Measurements from ENCODE around the gene SLC34A3.

The SLC34A3 gene

DNA sequence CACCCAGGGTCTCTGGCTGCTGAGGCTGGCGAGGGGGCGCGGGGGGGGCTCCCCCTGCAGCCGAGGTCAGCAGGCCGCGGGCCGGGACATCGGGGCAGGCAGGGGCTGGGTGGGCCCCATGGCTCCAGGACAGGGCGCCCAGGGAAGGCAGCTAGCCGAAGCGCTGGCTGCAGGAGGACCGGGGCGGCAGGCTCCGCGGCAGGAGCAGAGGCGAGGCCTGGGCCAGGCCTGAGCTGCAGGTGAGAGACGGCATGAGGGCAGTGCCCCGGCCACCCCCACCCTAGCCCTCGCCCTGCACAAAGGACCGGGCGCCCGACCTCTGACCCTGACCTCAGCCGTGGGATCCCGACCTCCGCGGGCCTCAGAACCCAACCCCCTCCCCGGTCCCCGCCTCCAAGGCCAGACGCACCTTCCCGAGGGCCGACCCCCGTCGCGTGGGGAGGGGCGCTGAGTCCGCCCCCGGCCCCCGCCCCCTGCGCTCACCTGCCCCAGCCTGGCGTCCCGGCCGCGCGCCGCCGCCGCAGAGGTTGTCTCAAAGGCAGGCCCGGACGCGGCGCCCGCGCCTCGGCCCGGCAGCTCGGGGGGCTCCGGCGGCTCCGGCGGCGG lies 9.1 kb upstream of the SLC34A3 start:
- no peak for DNase-seq (ENCODE audit: low read depth)
- no peak overlapping the region for H3K4me3 ChIP-seq (ENCODE audit: control insufficient read depth, low read depth, low read length)
- TF ChIP-seq, protein P1, sequence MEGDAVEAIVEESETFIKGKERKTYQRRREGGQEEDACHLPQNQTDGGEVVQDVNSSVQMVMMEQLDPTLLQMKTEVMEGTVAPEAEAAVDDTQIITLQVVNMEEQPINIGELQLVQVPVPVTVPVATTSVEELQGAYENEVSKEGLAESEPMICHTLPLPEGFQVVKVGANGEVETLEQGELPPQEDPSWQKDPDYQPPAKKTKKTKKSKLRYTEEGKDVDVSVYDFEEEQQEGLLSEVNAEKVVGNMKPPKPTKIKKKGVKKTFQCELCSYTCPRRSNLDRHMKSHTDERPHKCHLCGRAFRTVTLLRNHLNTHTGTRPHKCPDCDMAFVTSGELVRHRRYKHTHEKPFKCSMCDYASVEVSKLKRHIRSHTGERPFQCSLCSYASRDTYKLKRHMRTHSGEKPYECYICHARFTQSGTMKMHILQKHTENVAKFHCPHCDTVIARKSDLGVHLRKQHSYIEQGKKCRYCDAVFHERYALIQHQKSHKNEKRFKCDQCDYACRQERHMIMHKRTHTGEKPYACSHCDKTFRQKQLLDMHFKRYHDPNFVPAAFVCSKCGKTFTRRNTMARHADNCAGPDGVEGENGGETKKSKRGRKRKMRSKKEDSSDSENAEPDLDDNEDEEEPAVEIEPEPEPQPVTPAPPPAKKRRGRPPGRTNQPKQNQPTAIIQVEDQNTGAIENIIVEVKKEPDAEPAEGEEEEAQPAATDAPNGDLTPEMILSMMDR (conservative IDR thresholded peaks at IDR 0.05; ENCODE audit: control insufficient read depth, insufficient read depth, low read depth, low read length) = no peak

DNA sequence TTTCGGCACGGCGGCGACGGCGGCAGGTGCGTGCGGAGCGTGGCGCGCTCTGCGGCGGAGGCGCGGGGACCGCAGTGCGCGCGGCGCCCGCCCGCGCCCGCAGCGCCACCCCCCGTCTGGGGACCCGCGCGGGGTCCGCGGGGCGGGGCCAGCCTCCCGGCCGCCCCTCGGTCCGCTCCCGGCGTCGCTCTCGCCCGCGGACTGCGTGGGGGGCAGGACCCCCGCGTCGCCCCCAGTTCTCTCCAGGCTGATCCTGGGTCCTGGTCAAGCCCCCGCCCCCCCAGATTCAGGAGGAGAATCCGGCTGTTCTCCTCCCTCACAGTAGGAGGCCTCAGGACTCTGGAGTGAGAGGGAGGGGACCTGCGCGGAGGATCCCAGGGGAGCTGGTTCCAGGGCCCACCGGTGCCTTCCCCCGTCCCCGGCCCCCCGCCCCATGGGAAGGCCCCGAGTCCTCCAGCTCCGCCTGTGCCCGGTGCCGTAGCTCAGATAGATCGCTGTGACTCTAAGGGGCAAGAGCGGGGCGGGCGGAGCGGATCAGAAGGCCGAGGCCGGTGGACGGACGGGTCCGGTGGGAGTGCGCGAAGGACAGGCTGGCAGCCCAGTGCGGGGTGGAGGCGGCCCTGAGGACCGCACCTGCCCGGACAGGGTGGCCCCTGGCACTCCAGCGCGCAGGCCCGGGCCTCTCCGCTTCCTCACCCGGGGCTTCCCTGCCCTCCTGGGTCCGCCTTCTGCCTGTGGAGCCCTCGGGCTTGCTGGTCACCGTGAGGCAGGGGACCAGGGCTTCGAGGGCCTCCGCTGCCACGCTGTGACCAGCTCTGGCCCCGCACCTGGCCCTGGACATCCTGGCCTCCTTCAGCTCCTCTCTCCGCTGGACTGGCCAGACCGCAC lies 8.3 kb upstream of the SLC34A3 start, which contains the start of gene RNF208:
RNF208 (minus strand) TSS at position 51 of the 888 bp plus-strand sequence. CDS start 1,028 bp downstream, outside the sequence.
- H3K4me3 ChIP-seq (ENCODE audit: control insufficient read depth, low read depth, low read length) = peak within 1 kb of the TSS; percentile 40
- TF ChIP-seq, protein P1 (conservative IDR thresholded peaks at IDR 0.05; ENCODE audit: control insufficient read depth, insufficient read depth, low read depth, low read length) = no peak
- DNase-seq (ENCODE audit: low read depth) = no peak

DNA sequence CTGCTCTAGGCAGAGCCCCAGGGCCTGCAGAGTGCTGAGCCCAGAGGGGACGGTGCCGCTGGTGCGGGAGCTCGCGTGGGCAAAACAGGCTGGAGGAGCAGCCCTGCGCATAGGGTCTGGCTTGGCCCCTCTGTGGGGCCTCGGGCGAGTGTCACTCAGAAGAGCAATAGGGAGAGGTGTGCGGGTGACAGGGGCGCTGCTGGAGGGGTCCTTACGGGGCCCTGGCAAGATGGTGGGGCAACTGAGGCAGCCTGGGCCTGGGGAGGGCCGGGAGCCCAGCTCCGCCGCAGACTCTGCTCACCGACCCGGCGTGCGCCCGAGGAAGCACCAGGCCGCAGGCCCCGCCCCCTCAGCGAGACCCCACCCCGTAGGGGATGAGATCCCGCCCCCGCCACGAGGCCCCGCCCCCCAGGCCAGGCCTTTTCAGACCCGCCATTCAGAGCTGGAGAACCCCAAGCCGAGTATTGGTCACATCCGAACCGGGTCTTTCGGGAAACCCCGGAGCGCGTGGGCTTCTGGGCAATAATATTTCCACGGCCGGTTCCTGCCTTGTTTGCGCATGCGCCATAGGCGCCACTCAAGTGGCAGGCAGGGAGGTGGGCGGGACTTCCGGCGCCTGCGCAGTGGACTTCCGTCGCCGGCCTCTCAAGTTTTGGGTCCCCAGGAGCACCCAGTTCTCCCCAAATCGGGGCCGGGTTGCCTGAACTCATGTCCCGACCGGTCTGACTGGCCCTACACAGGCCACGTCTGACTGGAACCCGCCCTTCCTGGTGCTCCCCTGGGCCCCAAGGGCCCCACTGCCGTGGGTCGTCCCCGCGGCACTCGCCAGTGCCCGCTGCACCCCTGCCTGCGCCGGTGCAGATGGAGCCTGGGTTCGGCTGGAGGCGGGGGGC lies 7.4 kb upstream of the SLC34A3 start:
- DNase-seq (ENCODE audit: low read depth) = peak; percentile 97
- H3K4me3 ChIP-seq (ENCODE audit: control insufficient read depth, low read depth, low read length) = peak overlapping the region; percentile 62
- TF ChIP-seq, protein P1 (conservative IDR thresholded peaks at IDR 0.05; ENCODE audit: control insufficient read depth, insufficient read depth, low read depth, low read length) = no peak

DNA sequence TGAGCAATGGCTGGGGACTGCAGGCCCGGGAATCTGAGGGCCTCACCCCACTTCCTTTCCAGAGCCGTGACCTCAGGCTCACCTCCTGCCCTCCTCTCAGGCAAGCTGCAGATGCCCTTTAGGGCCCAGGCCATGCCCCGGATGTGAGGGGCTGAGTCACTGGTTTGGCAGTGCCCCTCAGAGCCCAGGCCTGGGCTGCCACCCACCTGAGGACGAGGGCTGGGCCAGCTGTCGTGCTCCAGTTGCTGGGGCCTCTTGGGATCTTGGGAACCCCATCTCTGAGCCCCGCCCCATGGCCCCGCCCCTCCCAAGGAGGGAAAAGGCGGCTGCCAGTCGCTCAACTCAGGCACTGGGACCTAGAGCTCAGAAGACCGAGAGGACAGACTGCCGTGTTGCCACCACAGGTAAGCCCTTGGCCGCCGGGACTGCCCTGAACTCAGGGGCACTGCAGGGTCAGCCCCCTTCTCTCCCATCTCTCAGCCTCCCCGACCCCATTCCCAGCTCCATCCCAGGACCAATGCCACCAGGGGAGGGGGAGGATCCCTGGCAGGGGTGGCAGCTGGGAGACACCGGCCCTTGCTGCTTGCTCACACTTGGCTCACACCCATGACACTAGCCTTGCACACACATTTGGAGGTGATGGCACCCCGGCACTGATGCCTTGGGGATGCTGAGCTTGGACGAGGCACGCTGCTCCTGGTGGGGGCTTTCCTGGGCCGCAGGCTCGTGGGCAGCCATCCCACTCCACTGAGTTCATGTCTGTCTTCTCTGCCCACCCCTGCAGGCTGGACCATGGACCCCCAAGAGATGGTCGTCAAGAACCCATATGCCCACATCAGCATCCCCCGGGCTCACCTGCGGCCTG lies 5.6 kb upstream of the SLC34A3 start, which contains the start of gene CYSRT1:
CYSRT1 (plus strand) TSS at position 345 of the 865 bp plus-strand sequence; CDS start at position 793, 448 bp downstream.
- TF ChIP-seq, protein P1 (conservative IDR thresholded peaks at IDR 0.05; ENCODE audit: control insufficient read depth, insufficient read depth, low read depth, low read length) = no peak

DNA sequence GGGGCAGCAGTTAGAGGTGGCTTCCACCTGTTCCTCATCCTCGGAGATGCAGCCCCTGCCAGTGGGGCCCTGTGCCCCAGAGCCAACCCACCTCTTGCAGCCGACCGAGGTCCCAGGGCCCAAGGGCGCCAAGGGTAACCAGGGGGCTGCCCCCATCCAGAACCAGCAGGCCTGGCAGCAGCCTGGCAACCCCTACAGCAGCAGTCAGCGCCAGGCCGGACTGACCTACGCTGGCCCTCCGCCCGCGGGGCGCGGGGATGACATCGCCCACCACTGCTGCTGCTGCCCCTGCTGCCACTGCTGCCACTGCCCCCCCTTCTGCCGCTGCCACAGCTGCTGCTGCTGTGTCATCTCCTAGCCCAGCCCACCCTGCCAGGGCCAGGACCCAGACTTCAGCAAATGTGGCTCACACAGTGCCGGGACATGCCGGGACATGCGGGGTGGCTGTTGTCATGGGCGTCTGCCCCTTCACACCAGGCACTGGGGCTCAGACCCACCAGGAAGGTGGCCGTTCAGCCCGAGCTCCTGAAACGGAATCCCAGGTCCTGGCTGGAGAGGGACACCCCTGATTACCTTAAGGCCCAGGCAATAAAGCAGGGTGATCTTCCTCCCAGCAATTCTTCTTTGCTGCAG lies 4.9 kb upstream of the SLC34A3 start:
- no peak overlapping the region for H3K4me3 ChIP-seq (ENCODE audit: control insufficient read depth, low read depth, low read length)
- DNase-seq (ENCODE audit: low read depth) = no peak
- TF ChIP-seq, protein P1 (conservative IDR thresholded peaks at IDR 0.05; ENCODE audit: control insufficient read depth, insufficient read depth, low read depth, low read length) = no peak

More for the DNA sequence above, 5.6 kb upstream of the SLC34A3 start, which contains the start of gene CYSRT1:
- DNase-seq (ENCODE audit: low read depth) = no peak
- H3K4me3 ChIP-seq (ENCODE audit: control insufficient read depth, low read depth, low read length) = peak within 1 kb of the TSS; percentile 62

Data from fibroblast of mammary gland (primary cell).